HG02840 (cell line): ENCODE measurements around the gene DNAJC16.
"Not testable (repeated sequence)": the region's sequence is repeated elsewhere in the genome, so short reads cannot be mapped to it uniquely, and the experiment has no call there.

Experiments
- ATAC-seq: cut with Tn5 transposase; IDR thresholded peaks from one replicate; pipeline ENCODE4 v1.9.1; 2021; ENCODE audit warnings: mild to moderate bottlenecking, moderate library complexity, moderate number of reproducible peaks; ENCODE audit not compliant: unreplicated experiment, low FRiP score

Gene DNAJC16

GRCh38 chr1:15578921-15579682 is 52.5 kb downstream of the DNAJC16 start:
- no peak for ATAC-seq

GRCh38 chr1:15579683-15580047 is 53.0 kb downstream of the DNAJC16 start:
- ATAC-seq: no peak

DNA sequence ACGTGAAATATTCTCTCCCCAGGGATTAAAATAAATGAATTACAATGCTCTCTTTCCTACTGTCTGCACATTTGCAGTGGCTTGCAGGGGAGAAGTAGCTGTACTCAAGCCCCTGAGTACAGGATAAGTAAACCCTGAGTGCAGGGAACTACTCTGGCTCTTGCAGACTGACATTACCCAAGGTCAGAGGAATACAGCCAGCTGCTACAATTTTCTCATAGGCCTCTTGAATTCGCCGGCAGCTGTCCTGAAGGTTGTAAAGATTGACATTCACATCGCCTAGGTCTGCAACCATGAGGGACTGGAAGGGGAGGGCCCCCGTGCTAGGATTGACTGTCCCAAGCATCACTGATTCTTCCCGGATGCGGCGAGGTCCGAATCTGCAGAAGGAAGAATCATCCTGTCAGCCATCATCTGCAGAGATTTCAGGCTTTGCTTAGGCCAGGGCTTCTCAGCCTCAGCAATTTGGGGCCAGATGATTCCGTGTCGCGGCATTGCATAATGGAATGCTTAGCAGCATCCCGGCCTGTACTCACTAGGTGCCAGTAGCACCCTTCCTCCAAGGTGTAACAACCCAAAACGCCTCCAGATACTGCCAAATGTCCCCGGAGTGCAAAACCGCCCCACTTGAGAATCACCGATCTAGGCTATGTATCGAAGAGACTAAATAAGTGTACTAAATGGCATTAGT is 56.5 kb downstream of the DNAJC16 start:
- ATAC-seq: no peak

- peak; percentile 51 for ATAC-seq
These were observed 58.1 kb downstream of the DNAJC16 start, which contains the start of gene AGMAT for GRCh38 chr1:15584489-15585363. AGMAT (minus strand) TSS chr1:15585051; CDS start chr1:15584967, 84 bp downstream.

- no peak for ATAC-seq
These were observed 65.6 kb downstream of the DNAJC16 start for GRCh38 chr1:15592285-15592684.

DNA sequence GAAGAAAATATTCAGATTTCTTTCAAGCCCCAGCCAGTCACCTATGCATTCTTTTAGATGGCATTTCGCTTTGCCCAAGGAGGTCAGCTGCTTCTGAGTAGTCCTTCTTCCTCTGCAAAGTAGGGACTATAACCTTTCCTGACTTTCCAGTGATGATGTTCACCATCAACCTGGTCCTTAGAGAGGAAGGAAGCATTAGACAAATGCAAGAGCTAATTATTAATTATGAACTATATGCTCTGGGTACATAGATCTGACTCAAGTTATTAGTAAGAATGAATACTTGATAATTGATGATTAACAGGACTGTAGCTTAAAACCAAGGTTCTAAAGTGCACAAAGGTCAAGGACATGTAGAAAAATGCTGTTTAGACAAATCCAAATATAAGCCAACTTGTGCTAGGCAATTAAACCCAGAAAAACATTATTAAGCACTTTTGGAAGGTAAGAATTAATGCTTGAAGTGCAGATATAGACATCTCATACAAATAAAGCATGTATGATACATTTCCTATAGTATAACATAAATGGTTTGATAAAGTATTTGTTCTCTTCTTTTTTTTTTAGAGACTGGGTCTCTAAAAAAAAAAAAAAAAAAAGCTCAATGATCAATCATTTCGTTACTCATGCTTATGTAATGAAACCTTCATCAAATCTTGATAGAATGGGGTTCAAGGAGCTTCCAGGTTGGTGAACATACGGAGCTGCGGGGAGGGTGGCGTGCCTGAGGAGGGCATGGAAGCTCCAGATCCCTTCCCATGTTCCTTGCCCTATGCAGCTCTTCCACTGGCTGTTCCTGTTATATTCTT is 69.4 kb downstream of the DNAJC16 start:
- no peak for ATAC-seq

GRCh38 chr1:15598436-15598835 is 71.8 kb downstream of the DNAJC16 start:
- ATAC-seq: no peak

DNA sequence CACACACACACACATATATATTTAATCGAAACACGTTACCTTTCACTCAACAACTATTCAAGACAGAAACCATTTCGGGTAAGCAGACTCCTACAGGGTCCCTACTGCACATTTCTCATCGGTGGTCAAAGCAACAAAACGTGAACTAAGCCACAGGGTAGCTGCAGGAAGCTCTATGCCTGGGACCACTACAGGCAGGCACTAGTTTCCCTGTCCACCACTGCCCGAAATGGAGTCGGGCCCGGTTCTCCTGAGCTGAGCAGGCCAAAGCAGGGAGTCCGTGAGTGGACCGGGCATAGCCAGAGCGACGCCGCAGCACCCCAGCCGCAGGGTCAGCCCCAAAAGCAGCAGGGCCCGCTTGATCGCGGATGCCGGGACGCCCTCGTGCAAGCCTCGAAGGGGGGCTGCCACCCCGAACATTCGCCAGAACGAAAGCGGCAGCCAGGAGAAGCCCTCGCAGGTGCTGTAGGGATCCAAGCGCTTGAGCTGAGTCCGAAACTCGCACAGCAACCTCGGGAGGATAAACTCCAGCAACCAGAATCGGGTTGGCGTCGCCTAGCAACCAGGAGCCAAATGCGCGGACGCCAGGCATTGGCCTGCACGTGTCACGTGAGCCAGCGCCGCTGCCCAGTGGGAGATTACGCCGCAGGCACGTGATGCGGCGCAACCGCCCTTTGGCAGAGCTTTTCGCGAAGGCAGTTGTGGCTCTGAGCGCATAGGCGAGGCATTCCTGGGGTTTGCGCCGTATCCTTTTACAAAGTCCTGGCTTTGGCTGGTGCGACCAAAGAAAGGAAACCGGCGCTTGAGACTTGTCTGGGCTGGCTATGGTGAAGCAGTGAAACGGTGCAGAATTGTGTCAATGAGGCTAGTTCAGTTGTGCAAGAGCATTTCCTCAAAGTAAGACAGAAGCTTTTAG is 76.7 kb downstream of the DNAJC16 start:
- ATAC-seq: peak; percentile 83

DNA sequence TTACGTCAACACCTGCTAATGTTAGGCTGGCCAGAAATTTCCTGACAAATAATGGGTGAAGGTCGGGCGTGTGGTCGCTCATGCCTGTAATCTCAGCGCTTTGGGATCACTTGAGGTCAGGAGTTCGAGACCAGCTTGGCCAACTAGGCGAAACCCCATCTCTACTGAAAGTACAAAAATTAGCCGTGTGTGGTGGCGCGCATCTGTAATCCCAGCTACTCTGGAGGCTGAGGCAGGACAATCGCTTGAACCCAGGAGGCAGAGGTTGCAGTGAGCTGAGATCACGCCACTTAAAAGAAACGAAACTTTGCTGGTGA is 77.3 kb downstream of the DNAJC16 start:
- ATAC-seq: not testable (repeated sequence)

DNA sequence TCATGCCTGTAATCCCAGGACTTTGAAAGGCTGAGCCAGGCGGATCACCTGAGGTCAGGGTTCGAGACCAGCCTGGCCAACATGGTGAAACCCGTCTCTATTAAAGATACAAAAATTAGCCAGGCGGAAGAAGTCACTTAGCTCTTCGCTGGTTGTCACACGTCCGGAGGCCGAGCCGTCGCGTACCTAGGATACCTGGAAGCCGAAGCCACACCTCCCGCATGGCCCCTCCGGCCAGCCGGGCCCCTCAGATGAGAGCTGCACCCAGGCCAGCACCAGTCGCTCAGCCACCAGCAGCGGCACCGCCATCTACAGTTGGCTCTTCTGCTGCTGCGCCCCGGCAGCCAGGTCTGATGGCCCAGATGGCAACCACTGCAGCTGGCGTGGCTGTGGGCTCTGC is 77.8 kb downstream of the DNAJC16 start:
- ATAC-seq: not testable (repeated sequence)

DNA sequence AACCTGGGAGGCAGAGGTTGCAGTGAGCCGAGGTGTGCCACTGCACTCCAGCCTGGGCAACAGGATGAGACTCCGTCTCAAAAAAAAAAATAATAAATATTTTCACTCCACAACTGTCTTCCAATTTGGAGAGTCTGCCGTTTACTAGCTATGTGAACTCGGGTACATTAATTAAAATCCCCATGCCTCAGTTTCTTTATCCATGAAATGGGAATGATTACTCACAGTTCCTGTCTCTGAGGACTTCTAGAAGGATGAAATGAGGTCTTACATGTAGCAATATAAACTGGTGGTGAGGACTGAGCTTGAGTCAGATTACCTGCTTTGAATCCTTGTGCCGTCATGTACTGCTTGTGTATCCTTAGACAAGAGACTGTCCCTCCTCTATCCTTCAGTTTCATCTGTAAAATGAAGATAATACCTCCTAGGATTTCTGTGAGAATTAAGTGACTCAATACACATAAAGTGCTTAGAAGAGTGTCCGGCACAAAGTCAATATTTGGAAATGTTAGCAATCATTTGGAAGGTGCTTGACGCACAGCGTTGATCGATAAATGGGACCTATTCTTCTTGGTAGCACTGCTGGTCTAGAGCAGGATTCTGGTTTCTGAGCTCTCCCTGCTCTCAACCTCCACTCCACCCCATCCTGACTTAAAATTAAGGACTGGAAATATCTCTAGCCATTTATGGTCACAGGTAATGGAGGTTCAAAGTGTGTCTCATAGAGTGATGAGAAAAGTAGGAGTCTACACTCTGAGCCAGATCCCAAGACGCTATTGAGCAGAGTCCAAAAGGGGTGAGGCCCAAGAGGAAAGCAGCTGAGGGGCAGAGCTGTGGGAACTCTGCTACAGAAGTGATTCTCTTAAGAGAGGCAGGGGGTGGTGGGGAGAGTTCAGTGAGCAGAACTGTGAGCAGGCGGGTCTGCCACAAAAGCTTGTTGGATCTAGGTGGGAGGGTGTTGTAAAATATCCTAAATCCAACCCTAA is 79.0 kb downstream of the DNAJC16 start:
- no peak for ATAC-seq

- no peak for ATAC-seq
These were observed 83.0 kb downstream of the DNAJC16 start for GRCh38 chr1:15609631-15610030.

DNA sequence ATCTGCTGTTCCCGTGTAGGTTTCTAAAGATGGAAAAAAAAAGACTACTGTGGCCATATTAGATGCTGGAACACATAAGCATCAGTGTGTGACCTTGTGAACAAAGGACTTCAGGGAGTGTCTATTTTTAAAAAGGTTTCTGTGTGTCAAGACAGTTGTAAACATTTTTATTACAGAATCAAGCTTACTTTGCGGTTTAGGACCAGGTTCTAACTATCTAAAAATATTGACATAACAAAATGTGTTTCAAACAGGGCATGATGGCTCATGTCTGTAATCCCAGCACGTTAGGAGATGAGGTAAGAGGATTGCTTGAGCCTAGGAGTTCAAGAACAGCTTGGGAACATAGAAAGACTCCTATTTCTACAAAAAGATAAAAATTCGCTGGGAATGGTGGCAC is 83.5 kb downstream of the DNAJC16 start:
- ATAC-seq: no peak

DNA sequence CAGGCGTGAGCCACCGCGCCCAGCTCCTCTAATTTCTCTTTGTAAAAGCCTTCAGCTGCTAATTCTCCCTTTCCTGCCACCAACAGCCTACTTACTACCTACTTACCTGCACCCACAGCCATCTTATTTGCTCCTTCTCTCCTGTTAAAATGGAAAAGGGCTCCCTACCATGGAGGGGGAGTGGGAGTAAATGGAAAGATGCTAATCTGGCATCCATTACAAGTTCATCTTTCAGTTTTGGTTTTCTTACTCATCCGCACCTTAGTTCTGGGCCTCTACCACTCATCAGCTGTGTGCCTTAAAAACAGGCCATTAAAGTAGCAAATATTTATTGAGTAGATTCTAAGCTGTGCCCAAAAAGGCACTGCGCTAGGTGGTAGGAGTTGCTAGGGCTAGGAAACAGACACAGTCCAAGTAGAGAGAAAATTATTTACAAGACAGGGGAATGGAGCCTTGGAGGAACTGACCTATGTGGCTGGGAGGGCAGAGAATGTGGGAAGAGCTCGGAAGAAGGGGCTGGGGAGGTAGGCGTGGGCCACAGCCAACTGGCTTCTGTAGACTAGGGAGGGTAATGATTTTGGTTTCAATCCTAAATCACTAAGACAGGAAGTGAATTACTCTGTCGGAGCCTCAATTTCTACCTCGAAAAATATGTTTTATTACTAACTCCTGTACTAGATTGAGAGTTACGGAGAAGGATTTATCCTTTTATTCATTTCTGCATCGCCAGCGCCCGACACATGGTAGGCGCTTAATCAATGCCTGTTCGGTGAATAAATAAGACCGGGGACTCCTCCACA is 89.9 kb downstream of the DNAJC16 start:
- no peak for ATAC-seq

- ATAC-seq: peak; percentile 66
These were observed 90.8 kb downstream of the DNAJC16 start, which contains the start of gene DDI2 for GRCh38 chr1:15617173-15618076. DDI2 (plus strand) TSS chr1:15617458; CDS start chr1:15617671, 213 bp downstream.

GRCh38 chr1:15618077-15618654 is 91.5 kb downstream of the DNAJC16 start:
- ATAC-seq: peak; percentile 26
